ENCODE results near the gene MMP24.

MMP24 gene

DNA sequence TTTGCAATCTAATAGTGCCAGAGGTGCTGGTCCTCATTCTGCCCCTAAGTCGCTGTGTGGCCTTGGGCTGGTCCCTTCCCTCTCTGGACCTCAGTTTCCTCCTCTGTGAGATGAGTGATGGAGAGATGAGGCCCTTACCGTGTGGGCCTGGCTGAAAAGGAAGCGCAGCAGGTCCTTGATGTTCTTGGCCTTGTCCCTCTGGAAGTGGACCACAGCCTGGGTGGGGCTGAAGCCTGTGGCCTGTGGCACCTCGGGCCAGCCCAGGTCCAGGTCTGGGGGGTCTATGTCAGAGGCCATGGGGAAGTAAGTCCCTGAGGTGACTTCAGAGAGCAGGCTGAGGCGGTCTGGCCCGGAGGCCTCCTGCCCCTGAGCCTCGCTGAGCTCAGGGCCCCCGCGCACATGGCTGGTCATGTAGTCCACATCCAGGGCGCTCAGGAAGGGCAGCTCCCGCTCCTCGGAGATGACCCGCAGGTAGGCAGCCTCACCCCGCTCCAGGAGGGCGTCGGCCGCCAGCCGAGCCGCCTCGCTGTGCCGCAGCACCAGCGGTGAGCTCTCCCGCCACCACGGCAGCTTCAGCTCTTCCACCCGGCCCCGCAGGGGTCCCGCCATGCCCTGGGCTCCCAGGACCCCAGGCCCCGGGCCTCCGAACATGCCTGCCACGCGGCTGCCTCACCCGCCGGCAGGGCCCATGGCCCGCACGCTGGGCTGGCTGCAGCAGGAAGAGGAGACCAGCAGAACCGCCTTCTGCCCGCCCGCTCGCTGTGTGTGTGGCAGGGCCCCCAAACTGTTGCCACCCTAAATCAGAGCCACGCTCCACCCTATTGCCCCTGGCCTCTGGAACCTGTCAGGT, 65.4 kb downstream of the MMP24 start, which contains the start of gene FAM83C:
Gene FAM83C, minus strand, starts transcription at position 772 of the 850 bp plus-strand sequence. Its CDS starts 121 bp downstream, at position 651.
- DNase-seq (ENCODE audit: low read depth in 1 of 2, low spot score in 1 of 2) = no peak

DNA sequence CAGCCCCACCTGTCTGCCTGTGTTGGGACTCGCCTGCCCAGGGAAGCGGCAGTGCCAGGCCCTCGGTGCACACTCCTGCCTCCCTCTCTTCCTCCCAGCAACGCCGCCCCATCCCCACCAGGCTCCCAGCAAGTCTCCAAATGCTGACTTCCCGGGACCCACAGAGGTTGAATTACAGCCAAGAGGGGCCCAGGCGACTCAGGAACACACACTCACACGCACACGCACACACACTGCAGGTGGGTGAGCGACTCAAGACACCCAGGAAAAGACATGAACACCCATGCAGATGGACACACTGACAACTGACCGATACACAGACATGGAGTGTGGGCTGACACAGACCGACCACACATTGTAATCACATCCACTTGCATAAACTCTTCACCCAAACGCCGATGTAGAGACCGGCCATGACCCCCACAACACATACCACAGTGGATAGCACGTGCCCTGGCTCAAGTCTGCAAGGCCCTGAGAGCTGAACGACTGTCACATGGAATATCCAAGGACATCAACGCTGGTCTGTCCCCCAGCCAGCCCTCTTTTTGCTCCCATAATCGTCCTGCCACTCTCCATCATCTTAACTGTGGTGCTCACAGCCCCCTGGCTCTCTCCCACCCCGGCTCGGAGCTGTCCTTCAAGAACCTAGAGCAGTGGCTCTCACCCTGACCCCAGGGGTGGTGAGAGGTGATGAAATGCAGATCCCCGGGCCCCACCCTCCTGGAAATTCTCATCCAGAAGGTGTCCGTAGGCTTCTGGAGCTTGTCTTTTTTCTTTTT, 66.2 kb downstream of the MMP24 start:
- DNase-seq (ENCODE audit: low read depth in 1 of 2, low spot score in 1 of 2) = no peak

DNA sequence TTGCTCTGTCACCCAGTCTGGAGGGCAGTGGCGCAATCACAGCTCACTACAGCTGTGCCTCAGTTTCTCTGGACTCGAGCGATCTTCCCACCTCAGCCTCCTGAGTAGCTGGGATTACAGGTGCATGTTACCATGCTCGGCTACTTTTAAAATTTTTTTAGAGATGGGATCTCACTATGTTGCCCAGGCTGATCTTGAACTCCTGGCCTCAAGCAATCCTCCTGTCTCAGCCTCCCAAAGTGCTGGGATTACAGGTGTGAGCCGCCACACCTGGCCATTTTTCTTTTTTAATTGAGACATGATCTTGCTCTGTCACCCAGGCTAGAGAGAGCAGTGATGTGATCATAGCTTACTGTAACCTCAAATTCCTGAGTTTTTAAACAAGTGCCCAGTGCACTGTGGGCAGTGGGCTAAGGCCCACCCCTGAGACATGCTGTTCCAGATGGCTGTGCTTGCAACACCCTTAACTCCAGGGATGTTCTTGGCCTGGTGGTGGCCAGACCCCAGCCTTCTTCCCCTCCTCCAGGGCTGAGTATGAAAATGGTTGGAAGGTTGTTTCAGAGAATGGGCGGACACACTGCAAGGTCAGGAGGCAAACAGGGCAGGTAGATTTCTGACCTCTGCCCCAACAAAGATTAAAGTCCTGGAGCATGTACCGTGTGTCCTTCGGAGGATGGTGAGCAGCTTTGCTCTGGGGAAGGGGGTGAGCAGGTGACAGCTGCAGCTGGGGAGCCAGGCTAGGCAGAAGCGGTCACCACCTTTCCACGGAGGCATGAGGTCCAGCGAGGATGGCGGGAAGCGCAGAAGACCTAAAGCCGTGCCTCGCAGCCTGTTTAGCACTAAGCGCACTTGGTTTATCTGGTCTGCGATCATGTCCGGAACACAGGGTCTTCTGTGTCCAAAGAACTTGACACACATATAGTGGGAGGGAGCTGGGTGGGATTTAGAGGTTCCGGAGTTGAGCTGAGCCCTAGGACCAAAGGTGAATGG, 67.1 kb downstream of the MMP24 start:
- DNase-seq (ENCODE audit: low read depth in 1 of 2, low spot score in 1 of 2) = no peak

DNA sequence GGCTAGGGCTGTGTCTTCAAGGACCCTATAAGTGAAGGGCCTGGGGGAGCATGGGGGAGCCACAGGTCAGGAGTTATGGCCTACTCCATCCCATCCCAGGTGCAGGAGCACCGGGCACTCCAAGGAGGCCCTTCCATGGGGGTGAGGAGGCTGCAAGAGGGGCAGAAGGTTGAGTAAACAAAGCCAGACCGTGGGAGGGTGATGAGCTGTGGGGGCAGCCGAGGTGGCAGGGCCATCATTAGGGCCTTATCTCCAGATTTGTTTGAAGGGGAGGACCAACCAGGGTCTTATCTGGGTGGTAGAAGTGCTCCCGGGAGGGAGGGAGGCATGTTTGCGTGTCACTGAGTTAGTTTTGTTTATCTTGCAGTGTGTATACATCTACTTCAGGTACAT, 67.8 kb downstream of the MMP24 start:
- no peak for DNase-seq (ENCODE audit: low read depth in 1 of 2, low spot score in 1 of 2)

DNA sequence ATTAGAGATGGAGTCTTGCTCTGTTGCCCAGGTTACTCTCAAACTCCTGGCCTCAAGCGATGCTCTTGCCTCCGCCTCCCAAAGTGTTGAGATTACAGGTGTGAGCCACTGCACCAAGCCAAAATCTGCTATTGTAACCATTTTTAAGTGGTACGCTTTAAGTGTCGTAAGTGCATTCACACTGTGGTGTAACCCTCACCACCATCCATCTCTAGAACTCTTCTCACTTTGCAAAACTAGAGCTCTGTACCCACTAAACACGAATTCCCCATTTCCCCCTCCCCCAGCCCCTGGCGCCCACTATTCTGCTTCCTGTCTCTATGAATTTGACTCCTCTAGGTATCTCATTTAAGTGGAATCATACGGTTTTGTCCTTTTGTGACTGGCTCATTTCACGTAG, 68.6 kb downstream of the MMP24 start:
- no peak for DNase-seq (ENCODE audit: low read depth in 1 of 2, low spot score in 1 of 2)

DNA sequence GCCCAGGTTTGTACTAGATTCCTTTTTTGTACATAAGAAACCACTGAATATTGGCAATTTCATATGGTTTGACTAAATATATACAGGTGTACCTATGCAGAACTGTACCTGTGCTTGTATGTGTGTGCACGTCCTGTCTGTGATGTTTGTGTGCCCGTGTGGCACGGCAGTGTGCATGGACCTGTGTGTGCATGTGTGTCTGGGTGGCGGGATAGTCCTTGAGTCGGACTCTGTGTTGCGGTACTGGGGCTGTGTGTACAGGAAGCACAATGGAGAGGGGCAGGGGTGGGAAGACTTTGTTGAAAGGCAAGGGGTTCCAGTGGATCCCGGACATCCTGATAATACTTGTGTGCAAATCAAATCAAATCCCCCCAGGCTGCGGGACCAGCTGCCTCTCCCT, 69.2 kb downstream of the MMP24 start:
- no peak for DNase-seq (ENCODE audit: low read depth in 1 of 2, low spot score in 1 of 2)

DNA sequence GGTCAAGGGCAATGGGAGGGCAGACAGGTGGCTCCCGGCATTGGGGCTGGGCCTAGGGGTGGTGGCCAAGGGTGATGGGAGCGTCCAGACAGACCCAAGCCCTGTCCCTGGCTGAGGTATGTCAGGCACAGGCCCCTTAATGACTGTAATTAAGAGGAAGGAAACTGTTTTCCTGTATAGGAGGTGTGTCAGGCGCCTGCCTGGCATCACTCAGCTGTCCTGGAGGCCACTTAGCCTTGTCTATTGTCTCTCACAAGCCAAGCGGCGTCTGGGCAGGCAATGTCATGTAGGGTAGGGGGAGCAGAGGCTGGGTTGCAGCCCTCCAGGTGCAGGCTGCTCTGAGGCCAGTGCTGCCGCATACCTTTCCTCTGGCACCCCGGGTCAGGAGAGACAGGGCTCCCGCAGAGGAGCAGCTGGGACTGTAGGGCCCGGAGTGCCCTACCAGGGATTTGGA, 69.6 kb downstream of the MMP24 start:
- no peak for DNase-seq (ENCODE audit: low read depth in 1 of 2, low spot score in 1 of 2)

DNA sequence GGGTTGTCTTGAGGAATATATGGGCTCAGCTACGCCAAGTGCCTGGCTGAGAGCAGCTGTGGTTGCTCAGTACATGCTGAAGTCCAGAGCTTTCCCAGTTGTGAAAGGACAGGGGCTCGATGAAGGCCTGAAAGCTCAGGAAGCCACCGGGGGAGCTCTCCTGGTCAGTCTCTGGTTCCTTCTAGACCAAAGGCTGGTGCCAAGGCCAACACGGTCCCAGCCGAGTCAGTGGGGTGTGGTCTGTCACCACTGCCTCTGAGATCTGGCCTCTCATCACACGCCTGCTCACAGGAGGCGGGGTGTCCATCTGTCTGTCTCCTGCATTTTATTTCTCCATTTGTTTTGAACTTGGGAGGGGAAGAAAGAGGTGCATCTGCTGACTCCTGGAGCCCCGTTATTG, 70.7 kb downstream of the MMP24 start:
- no peak for DNase-seq (ENCODE audit: low read depth in 1 of 2, low spot score in 1 of 2)

DNA sequence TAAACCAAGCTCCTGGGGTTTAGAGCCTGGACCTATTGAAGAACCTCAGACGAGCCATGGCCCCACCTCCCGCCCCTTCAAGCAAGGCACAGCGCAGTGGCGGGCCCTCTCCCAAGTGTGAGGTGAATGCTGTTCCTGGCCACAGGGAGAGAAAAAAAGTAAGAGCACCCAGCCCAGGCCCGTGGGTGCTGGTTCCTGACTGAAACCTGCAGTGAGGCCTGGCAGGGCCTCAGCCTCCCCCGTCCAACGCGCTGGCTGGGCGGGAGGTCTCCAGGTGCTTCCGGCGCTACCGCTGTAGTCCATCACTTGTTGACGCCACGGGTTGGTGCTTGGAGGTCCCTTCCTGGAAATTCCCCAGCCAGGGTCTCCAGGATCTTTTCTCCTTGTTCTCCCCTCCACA, 71.2 kb downstream of the MMP24 start:
- DNase-seq (ENCODE audit: low read depth in 1 of 2, low spot score in 1 of 2) = no peak

DNA sequence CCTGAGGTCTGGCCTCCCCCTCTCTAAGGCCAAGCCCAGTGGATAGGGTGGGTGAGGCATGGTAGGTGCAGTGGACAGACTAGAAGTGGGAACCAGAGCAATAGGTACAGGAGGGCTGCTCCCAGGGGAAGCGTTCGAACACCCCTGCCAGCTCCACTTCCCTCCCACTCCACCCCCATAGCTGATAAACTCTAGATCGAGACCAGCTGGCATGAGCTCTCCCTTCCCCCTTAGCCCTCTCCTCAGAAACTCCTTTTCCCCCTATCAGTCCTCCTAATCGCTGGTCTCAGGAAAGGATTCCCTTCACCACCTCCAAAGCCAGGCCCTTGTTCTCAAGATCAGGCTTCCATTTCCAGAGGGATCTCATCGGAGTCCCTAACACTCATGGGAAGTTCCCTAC, 71.8 kb downstream of the MMP24 start:
- DNase-seq (ENCODE audit: low read depth in 1 of 2, low spot score in 1 of 2) = no peak

DNA sequence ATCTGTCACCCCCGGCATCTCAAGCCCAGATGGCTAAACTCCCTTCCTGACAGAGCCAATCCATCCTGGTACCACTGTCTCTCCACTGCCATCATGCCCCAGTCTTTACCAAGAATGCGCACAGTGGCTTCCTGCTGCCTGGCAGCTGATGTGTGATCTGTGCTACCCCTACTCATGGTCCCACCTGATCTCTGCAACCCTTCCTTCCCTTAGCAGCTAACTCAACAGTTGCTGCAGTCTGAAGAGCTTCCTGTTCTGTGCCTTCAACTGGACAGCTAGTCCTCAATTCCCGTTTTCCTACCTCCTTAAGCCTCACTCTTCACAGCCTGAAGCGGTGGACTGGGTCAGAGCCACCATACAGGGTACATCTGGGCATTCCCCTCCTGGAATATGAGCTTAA, 73.3 kb downstream of the MMP24 start:
- DNase-seq (ENCODE audit: low read depth in 1 of 2, low spot score in 1 of 2) = no peak

DNA sequence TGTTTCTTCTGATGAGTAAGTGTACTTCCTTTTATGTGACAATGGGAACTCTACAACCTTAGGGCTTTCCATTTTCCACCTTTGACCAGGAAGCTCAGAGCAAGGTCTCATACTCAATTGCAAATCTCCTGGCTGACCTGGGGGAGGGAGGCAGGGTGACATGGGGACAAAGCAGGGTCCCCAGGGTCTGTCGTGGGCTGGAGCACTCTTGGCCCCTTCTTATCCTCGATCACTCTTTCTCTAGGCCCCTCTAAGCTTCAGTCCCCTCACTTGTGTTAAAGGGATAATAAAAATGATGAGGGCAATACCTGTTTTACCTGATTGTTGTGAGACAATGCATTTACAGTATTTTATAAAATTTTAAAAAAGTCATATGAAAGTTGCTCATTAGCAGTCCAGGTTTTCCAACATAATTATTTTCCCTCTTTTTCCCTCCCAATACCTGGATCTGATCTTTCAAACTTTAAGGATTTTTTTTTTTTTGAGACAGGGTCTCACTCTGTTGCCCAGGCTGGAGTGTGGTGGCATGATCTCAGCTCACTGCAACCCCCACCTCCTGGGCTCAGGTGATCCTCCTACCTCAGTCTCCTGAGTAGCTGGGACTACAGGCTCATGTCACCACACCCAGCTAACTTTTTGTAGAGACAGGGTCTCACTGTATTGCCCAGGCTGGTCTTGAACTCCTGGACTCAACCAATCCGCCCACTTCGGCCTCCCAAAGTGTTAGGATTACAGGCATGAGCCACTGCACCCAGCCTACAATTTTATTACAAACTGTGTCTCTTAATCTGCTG, 74.2 kb downstream of the MMP24 start:
- no peak for DNase-seq (ENCODE audit: low read depth in 1 of 2, low spot score in 1 of 2)

DNA sequence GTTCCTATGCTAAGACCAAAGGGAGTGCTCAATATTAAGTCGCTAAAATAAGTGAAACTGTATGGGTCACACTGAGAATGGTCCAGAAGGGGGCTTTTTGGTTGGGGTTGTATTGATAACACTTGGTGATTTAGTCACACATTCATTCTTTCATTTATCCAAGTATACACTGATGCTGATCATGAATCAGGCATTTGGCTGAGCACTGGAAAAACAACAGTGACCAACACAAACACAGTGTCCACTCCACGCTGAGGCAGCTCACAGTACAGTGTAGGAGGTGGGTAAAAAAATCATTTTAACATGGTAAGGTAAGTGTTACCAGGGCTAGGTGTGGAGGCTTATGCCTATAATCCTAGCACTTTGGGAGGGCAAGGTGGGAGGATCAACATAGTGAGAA, 74.9 kb downstream of the MMP24 start:
- DNase-seq (ENCODE audit: low read depth in 1 of 2, low spot score in 1 of 2) = no peak

DNA sequence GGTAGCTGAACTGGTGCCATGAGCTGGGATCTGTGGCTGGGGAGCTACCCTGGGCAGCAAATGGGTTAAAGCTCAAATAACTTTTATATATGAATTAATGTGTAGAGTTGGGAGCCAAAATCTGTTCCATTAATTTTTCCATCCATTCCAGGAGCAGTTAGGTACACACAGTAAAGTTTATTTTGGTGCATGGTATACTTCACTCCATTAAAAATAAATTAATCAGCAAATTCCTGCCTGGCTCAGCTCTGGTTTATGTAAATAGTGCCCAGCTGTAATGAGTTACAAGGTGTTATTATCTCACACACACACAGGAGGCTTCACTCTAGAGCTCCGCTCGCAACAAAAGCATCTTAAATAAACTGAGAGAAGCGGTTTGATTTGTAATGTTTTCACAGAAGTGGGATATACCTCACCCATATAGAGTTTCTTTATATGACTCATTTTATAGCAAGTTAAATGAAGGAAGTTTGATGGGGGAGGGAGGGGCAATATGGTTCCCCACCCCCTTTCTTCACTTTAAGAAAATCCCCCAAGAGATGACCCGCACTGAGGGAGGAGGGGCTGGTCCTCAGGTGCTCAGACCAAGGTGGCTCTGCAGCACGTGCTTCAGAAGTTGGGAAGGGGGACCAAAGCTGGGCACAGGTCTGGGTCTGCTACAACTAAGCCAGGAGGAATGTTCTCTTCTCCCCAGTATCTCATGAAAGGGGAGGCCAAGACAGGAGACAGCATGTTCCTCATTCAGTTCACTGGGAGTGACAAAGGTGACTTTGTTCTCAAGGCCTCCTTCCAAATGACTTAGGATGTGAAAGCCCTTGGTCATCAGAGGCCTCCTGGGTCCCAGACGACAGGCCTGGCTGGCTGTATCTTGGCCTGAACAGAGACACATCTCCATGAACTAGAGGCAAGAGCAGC, 76.2 kb downstream of the MMP24 start:
- DNase-seq (ENCODE audit: low read depth in 1 of 2, low spot score in 1 of 2) = no peak

DNA sequence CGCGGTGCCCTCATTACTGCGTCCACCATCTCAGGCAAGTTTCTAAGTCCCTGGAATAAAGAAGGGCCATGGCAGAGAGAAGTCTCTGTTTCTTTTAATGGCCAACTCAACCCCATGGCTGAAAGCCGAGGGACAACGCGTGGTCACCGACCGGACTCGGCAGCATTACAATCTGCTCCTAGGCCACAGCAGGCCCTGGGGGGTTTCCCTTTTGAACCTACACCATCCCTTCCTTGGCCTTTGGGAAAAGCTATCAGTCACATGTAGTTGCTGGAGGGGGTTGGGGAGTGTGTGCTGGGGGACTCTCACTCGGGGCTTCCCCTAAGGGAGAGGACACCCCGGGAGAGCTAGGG, 76.9 kb downstream of the MMP24 start:
- DNase-seq (ENCODE audit: low read depth in 1 of 2, low spot score in 1 of 2) = no peak

DNA sequence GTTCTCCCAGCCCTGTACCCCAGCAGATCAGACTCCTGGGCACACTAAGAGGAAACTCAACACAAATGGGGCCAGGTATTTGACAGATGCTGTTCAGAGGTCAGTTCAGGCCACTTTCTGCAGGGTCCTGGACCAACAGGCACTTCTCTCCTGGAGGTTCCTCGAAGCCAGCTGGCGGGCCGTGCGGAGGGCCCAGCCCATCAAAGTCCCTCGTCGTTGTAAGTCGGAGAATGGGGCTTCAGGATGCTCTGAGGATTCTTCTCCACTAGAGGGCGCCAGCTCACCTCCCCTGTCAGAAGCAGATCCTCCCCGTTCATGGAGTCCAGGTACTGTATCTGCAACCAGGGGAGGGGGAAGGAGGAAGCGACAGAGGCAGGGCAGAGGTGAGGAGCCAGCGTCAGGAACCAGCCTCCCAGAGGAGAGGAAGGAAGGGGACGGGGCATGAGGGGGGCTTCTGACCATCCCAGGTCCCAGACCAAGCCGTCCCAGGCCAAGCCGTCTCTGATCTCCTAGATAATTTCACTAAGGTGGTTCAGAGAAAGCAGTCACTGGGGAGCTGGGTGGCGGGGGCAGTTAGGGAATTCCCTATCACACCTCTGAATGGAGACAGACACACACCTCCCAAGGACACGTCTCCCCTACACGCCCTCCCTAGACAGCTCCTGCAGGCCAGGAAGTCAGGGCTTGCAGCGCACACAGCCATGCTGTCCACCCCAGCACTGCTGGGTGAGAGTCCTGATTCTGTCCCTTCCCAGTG, 77.4 kb downstream of the MMP24 start:
- peak; percentile 57 to 61 for DNase-seq (ENCODE audit: low read depth in 1 of 2, low spot score in 1 of 2)

DNA sequence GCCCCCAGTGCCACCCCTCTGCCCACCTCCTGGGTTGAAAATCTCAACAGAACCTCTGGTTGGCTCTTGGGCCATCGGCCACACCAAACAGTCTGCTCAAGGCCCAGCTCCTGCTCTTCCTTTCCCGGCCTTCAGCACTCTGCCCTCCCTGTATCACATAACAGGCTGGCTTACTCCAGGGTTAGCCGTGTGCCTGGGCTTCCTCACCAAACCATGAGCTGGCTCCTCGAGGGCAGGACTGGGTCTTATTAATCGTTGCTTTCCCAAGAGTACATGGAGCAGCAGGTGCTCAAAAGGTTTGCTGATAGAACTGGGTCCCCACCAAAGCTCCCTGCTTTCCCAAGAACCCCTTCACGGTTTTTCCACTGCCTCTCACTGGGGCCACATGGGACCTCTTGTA, 78.5 kb downstream of the MMP24 start:
- no peak for DNase-seq (ENCODE audit: low read depth in 1 of 2, low spot score in 1 of 2)

DNA sequence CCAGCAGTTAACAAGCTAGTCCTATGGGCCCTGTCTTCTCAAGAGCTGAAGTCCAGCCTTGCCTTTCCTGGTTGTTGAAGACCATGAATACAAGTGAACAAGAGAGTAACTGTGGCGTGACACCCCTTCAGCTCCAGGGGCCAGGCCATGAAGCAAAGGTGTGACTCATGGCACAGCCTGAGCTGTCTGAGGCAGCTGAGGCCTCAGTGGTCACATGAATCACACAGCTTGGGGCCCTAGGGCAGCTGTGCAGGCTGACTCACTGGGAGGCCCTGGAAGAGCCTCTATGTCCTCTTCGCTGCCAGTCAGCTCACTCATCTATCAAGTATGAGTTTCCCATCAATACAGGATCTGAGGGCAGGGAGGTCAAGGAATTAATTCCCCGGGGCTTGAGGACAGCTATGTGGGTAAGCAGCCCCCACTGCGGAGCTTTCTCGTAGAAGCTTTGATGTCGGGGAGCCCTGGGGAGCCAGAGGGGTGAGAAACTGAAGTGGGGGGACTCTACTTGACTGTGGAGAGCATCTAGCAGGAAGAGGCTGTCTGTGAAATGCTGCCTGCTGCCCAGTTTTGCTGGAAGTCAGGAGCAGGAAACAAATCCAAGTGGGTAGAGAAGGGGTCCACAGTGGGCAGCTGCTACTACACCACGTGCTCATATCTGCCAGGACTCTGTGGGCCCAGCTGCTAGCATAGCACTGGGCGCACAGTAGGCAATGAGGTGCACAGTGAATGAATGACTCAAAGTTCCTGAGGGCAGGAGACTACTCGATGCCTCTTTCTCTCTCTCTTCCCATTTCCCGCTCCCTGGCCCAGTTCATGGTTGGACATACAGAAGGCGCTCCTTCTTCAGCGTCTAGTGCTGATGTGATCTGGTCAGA, 79.4 kb downstream of the MMP24 start:
- peak in 1 of 2 donors; percentile 43 for DNase-seq (ENCODE audit: low read depth in 1 of 2, low spot score in 1 of 2)

All from stimulated activated CD4-positive, alpha-beta T cell treated with anti-CD3 and anti-CD28 coated beads, Interleukin-15, amount 100 ng/mL, for 1 hour (primary cell).